Measurements from ENCODE around the gene ADAMTS16.

Gene ADAMTS16

GRCh38 chr5:5178580-5178979 is 38.5 kb downstream of the ADAMTS16 start:
- H3K4me3 ChIP-seq (ENCODE audit: low read length): no peak overlapping the region
- no peak for DNase-seq (ENCODE audit: low read depth)
- no peak for TF ChIP-seq CTCF (conservative IDR thresholded peaks at IDR 0.05; ENCODE audit: low read length)

- H3K4me3 ChIP-seq (ENCODE audit: low read length): no peak overlapping the region
- DNase-seq (ENCODE audit: low read depth): no peak
- TF ChIP-seq CTCF (conservative IDR thresholded peaks at IDR 0.05; ENCODE audit: low read length): no peak
Observed at GRCh38 chr5:5179079-5179478, 38.9 kb downstream of the ADAMTS16 start.

GRCh38 chr5:5179597-5179996 is 39.5 kb downstream of the ADAMTS16 start:
- no peak for DNase-seq (ENCODE audit: low read depth)
- H3K4me3 ChIP-seq (ENCODE audit: low read length): no peak overlapping the region
- no peak for TF ChIP-seq CTCF (conservative IDR thresholded peaks at IDR 0.05; ENCODE audit: low read length)

GRCh38 chr5:5181650-5182324 is 41.7 kb downstream of the ADAMTS16 start:
- no peak for TF ChIP-seq CTCF (conservative IDR thresholded peaks at IDR 0.05; ENCODE audit: low read length)
- DNase-seq (ENCODE audit: low read depth): no peak

GRCh38 chr5:5182508-5183188 is 42.5 kb downstream of the ADAMTS16 start:
- no peak overlapping the region for H3K4me3 ChIP-seq (ENCODE audit: low read length)
- no peak for DNase-seq (ENCODE audit: low read depth)
- TF ChIP-seq CTCF (conservative IDR thresholded peaks at IDR 0.05; ENCODE audit: low read length): no peak

More at GRCh38 chr5:5181650-5182324, 41.7 kb downstream of the ADAMTS16 start:
- no peak overlapping the region for H3K4me3 ChIP-seq (ENCODE audit: low read length)

- H3K4me3 ChIP-seq (ENCODE audit: low read length): no peak overlapping the region
- DNase-seq (ENCODE audit: low read depth): no peak
Observed at GRCh38 chr5:5183189-5183699, 43.1 kb downstream of the ADAMTS16 start.

More at GRCh38 chr5:5183189-5183699, 43.1 kb downstream of the ADAMTS16 start:
- no peak for TF ChIP-seq CTCF (conservative IDR thresholded peaks at IDR 0.05; ENCODE audit: low read length)

All from AG10803 (cell line).